ENCODE measurements around the gene TF.

DNA sequence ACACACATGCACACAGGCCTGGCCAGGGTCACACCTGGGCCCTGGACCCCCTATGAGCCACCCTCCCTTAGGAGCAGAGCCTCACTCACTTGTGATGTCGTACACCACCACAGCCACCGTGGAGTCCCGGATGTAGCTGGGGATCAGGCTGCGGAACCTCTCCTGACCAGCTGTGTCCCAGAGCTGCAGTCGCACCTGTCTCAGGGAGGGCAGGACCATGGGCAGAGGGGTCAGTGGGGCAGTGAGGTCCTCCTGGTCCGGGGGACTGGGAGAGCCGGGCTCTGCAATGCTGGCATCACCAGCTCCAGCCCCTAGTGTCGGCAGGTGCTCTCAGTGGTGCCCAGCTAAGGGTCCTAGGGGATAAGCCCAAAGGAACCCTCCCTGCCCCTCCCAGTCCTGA is 95.0 kb downstream of the TF start:
- TF ChIP-seq EZH2phosphoT487 (conservative IDR thresholded peaks at IDR 0.05; ENCODE audit: low read length): no peak
- TF ChIP-seq, protein P1, sequence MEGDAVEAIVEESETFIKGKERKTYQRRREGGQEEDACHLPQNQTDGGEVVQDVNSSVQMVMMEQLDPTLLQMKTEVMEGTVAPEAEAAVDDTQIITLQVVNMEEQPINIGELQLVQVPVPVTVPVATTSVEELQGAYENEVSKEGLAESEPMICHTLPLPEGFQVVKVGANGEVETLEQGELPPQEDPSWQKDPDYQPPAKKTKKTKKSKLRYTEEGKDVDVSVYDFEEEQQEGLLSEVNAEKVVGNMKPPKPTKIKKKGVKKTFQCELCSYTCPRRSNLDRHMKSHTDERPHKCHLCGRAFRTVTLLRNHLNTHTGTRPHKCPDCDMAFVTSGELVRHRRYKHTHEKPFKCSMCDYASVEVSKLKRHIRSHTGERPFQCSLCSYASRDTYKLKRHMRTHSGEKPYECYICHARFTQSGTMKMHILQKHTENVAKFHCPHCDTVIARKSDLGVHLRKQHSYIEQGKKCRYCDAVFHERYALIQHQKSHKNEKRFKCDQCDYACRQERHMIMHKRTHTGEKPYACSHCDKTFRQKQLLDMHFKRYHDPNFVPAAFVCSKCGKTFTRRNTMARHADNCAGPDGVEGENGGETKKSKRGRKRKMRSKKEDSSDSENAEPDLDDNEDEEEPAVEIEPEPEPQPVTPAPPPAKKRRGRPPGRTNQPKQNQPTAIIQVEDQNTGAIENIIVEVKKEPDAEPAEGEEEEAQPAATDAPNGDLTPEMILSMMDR (IDR thresholded peaks at IDR 0.05; ENCODE audit: insufficient read depth, low read length, poor library complexity, severe bottlenecking): no peak
